Stimulated activated CD4-positive, alpha-beta T cell treated with anti-CD3 and anti-CD28 coated beads, Interleukin-1b, Interleukin-23, amount 100 ng/mL, for 48 hours (primary cell): ENCODE data around the gene CAMSAP3.

ENCODE experiments used
- DNase-seq: peaks from one replicate; pipeline ENCODE4 v3.0.0-alpha.2; 2020

CAMSAP3 gene

GRCh38 chr19:7657131-7657751 lies 61.6 kb downstream of the CAMSAP3 start:
- DNase-seq: peak; percentile 45

GRCh38 chr19:7658219-7658686 lies 62.6 kb downstream of the CAMSAP3 start:
- DNase-seq: peak; percentile 58

- DNase-seq: no peak
These were observed 66.3 kb downstream of the CAMSAP3 start for GRCh38 chr19:7661744-7662538.

- no peak for DNase-seq
These were observed 67.0 kb downstream of the CAMSAP3 start for GRCh38 chr19:7662657-7663056.

GRCh38 chr19:7663706-7664105 lies 68.0 kb downstream of the CAMSAP3 start:
- no peak for DNase-seq

GRCh38 chr19:7665076-7665475 lies 69.4 kb downstream of the CAMSAP3 start:
- DNase-seq: no peak
